Frontal cortex (tissue), 4 donors: ENCODE data around the gene LDHA. TPM values are rescaled to one million over a fixed set of nuclear protein-coding genes. Genes with fewer than 3 reads are reported as not detected.
"Not testable (repeated sequence)": the region's sequence is repeated elsewhere in the genome, so short reads cannot be mapped to it uniquely, and the experiment has no call there.

Experiments
- DNase-seq, 2 donors: peaks; one replicate each; pipeline ENCODE4 v3.0.0; 2012; ENCODE audit warnings: low spot score in 2 of 2
- FAIRE-seq: peaks from 2 replicates; lab custom pipeline; 2012; peaks lifted over from hg19 to GRCh38; lab: Jason Lieb, UNC
- total RNA-seq: library from RNA; depleted of rRNA; stranded (reverse); fragments of >200 nt; gene quantifications from one replicate; pipeline ENCODE4 v1.2.3, GENCODE V29; 2014
- donor health status: control.
- donor health status: control.
- donor health status: control.

The LDHA gene
- total RNA-seq, 1 donor from 2014 or later = 121 TPM

DNA sequence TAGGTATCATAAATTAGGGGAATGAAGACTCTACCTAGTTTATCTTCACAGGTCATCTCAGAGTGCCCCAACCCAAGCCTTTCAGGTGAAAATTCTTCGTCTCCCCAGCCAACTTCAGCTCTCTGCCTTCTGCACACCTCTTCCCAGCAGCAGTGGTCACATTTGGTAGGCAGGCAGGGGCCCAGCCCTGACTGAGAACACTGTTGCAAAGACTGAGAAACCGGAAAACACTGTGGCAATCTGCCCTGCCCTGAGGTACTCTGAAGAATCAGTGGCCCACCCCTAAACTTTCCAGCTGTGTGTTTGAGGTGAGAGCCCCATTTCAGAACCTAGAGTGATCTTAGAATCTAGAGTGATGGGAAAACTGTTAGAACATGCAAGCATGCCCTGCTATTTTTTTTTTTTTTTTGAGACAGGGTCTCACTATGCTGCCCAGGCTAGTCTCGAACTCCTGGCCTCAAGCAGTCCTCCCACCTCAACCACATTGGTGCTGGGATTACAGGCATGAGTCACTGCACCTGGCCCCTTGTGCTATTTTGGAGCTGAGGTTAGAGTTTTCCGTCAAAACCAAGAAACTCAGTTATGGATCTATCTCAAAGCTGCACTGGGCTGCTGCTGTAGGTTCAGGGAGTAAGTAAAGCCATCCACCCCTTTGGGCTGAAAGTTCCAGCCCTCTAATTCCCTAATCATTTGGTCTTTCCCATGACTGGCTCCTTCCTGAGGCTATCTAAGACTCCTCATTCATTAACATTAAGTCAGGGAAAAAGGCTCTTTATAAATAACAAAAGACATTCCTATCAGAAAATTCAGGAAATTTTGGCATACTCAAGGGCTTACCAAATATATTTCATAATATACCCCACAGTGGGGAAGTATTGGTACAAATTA, 1.7 kb upstream of the LDHA start:
- no peak for DNase-seq
- FAIRE-seq = no peak

- FAIRE-seq = no peak
- DNase-seq = peak in 1 of 2 donors; percentile 18
These were observed 635 bp upstream of the LDHA start for GRCh38 chr11:18393581-18394274.

DNA sequence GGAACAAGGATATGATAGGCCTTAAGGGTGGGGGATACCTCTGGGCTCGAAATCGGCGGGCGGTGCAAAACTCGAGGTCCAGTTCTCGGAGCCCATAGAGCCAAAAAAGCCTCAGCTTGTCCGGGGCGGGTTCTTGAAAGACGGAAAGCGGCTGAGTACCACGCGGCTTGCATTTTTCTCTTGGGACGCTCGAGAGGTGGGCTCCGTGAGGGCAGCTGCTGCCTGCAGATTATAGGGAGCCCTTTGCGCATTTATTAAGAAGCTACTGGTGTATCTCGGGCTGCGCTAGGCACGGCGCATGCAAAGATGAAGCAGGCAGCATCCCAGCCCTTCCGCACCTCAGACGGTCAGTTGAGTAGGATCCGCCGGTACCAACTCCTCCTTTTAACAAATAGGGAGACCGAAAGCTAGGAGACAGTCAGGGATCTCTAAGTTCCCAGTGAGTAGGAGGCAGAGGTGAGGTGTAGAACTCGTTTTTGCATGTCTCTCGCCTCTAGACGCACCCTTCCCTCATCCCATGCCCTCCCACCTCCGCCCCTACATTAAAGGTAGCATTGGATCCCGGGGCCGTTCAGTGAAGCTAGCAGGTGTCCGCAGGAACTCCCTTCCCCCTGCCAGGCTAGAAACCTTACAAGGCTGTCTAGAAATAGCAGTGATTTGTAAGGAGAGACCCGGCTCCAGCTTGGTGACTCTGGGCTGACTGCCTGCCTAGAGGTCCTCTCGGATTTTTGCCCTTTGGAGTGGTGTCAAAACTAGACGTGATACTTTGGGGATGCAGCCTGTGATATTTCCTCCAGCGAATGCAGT, 768 bp downstream of the LDHA start:
- FAIRE-seq = no peak

DNA sequence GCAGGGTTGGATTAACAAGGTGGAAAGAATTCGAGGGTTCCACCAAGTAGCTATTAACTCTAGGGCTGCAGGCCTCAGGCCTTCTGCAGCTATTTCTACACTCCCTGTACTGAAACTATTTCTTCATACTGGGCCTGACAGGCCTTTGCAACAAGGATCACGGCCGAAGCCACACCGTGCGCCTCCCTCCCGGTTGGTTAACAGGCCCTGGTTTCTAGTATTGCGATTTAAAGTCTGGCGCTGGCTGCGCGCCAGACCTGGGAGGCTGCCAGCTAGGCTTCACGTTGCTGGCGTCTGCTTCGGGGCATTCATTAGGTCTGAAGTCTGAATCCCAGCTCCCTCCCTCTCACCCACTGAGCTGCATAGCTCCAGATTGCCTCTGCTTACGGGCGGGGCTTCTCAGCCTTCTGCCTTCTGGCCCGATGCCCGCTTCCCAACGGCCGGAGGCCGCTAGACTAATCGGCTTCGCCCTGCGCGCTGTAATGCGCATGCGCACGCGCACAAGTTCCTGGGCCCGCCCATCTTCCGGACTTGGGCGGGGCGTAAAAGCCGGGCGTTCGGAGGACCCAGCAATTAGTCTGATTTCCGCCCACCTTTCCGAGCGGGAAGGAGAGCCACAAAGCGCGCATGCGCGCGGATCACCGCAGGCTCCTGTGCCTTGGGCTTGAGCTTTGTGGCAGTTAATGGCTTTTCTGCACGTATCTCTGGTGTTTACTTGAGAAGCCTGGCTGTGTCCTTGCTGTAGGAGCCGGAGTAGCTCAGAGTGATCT, 1.6 kb downstream of the LDHA start:
- FAIRE-seq = no peak
- peak; percentile 90 to 92 for DNase-seq

More for the DNA sequence above, 768 bp downstream of the LDHA start:
- DNase-seq = peak in 1 of 2 donors; percentile 25

GRCh38 chr11:18397921-18398320, 3.6 kb downstream of the LDHA start:
- FAIRE-seq (no peak), DNase-seq (no peak)

DNA sequence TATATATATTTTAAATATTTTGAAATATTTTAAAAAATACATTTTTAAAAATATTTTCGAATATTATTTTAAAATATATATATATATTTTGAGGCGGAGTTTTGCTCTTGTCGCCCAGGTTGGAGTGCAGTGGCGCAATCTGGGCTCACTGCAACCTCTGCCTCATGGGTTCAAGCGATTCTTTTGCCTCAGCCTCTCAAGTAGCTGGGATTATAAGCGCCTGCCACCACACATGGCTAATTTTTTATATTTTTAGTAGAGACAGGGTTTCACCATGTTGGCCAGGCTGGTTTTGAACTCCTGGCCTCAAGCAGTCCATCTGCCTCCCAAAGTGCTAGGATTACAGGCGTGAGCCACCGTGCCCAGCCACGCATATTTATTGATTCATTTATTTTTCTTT, 6.7 kb downstream of the LDHA start:
- not testable (repeated sequence) for FAIRE-seq, DNase-seq

DNA sequence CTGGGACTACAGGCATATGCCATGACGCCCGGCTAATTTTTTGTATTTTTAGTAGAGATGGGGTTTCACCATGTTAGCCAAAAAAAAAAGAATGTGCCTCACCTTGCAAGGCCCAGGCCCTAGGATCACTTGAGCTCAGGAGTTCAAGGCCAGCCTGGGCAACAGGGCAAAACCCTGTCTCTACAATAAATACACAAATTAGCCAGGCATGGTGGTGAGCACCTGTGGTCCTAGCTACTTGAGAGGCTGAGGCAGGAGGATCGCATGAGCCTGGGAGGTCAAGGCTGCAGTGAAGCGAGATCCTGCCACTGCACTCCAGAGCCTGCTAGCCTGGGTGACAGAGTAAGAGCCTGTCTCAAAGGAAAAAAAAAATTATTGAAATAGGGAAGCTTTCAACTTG, 9.7 kb downstream of the LDHA start:
- DNase-seq (no peak), FAIRE-seq (no peak)

GRCh38 chr11:18407400-18407799, 13.0 kb downstream of the LDHA start:
- FAIRE-seq, DNase-seq: not testable (repeated sequence)

DNA sequence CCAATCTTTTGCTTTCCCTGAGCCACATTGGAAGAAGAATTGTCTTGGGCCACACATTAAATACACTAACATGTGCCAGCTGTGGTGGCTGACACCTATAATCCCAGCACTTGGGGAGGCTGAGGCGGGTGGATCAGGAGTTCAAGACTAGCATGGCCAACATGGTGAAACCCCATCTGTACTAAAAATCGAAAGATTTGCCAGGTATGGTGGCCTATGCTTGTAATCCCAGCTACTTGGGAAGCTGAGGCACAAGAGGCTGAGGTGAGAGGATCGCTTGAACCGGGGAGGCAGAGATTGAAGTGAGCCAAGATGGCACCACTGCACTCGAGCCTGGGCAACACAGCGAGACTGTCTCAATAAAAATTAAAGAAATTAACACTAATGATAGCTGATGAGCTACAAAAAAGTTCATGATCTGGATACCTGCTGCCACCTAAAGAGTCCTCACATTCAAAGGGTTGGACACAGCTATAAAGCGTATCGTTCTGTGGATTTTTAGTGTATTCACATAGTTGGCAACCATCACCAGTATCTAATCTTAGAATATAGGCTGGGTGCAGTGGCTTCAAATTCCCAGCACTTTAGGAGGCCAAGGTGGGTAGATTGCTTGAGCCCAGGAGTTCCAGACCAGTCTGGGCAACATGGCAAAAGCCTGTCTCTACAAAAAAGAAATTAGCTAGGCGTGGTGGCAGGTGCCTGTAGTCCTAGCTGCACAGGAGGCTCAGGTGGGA, 14.4 kb downstream of the LDHA start:
- FAIRE-seq (no peak), DNase-seq (no peak)

DNA sequence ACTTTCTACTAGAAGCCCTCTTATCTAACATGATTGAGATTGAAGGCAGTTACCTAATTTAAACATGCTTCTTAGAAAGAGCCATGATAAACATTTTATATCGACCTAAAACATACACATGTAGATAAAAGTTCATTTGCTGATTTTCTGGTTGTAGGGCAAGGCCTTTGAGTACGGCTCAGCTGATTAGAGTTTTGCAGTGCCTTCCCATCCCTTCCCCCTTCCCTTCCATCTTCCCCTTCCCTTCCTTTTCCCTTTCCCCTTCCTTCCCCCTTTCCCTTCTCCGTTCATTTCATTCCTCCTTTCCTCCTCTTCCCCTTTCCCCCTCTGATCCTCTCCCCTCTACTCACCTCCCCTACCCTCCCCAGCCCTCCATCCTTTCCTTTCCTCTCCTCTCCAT, 22.1 kb downstream of the LDHA start:
- FAIRE-seq (no peak), DNase-seq (no peak)

GRCh38 chr11:18419040-18419439, 24.7 kb downstream of the LDHA start:
- FAIRE-seq (no peak), DNase-seq (no peak)

GRCh38 chr11:18420067-18420466, 25.7 kb downstream of the LDHA start:
- no peak for FAIRE-seq

GRCh38 chr11:18427240-18427639, 32.9 kb downstream of the LDHA start:
- no peak for DNase-seq
- FAIRE-seq = no peak

More at GRCh38 chr11:18420067-18420466, 25.7 kb downstream of the LDHA start:
- DNase-seq = no peak

GRCh38 chr11:18429332-18429731, 35.0 kb downstream of the LDHA start:
- no peak for FAIRE-seq
- no peak for DNase-seq

GRCh38 chr11:18438691-18439090, 44.3 kb downstream of the LDHA start:
- DNase-seq (no peak), FAIRE-seq (no peak)

DNA sequence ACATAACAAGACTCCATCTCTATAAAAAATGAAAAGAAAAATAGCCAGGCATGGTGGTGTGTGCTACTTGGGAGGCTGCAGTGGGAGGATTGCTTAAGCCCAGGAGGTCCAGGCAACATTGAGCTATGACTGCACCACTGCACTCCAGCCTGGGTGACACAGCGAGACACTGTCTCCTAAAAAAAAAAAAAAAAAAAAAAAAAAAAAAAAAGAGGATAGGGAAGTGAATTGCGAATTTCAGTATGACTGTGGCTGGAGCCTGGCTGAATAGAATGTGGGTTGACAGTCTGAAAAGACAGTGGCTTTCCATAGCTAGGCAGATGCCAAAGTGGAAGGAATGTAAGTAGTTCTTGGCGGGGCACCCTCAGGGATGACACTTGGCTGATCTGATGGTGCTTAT, 54.9 kb downstream of the LDHA start:
- no peak for FAIRE-seq
- DNase-seq = no peak

GRCh38 chr11:18452927-18453326, 58.6 kb downstream of the LDHA start:
- FAIRE-seq = no peak

DNA sequence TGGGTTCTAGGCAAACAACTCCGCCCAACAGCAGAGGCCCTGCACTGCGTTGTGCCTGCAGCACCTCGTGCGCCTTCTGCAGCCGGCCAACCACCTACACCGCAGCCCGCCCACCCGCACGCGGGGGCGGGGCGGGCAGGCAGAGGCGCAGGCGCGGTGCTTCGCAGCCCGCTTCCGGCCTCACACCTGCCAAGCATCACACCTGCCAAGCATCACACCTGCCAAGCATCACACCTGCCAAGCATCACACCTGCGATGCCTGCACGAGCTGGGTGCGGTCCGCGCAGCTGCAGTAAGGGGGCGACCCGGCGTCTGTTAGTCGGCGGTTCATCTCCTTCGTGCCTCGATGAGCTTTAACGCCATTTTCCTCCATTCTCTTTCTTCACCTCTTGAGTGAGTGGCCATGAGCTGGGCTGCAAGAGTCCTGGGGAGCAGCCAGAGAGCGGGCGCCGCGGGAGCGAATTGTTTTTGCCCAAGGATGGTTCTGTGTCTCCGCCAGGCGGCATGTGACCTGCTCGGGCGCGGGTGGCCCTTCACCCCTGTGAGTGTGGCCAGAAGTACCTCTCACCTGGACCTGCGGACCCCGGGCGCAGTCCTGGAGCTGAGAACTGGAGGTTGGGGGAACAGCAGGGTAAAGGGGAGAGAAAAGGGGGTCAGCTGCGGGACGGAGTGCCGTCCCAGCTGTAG, 61.5 kb downstream of the LDHA start, which contains the start of gene LDHAL6A:
LDHAL6A (plus strand) TSS at position 171 of the 687 bp plus-strand sequence. CDS start 825 bp downstream, outside the sequence.
- DNase-seq = no peak
- no peak for FAIRE-seq

More at GRCh38 chr11:18452927-18453326, 58.6 kb downstream of the LDHA start:
- DNase-seq = no peak
